Retina (tissue), 1 donor: ENCODE measurements around the gene SYP.
"Not testable (repeated sequence)": the region's sequence is repeated elsewhere in the genome, so short reads cannot be mapped to it uniquely, and the experiment has no call there.

Experiments used
- DNase-seq: peaks from one replicate; pipeline ENCODE4 v3.0.0-alpha.2; 2016

The SYP gene

DNA sequence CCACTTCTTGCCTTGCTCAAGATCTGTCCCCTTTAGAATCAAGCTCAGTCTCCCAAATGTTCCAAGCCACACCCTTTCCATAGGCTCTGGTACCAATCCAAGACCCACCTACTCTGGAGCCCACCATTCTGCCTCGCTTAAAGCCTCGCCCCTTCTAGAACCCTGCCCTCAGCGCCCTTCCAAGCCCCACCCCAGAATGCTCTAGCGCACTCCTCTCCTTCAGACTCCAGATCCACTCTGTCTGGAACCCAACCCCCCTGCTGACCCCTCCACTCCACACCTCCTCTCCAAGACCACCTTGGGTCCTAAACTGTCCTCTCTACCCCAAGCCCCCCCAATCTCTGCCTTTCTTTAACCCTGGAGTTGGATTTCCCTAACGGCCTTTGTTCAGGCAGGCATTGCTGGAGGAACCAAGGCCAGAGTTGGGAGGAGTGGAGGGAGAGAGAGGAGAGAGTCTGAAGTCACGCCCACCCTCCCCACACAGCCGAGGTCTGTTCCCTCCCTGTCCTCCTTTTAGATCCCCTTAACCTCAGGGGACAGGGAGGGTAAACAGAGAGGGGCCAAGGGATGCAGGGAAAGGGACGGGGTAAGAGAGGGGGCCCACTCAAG is 11.4 kb downstream of the SYP start:
- no peak for DNase-seq

- no peak for DNase-seq
Observed at GRCh38 chrX:49187526-49187925, 12.5 kb downstream of the SYP start.

- no peak for DNase-seq
Observed at GRCh38 chrX:49187028-49187394, 13.0 kb downstream of the SYP start.

DNA sequence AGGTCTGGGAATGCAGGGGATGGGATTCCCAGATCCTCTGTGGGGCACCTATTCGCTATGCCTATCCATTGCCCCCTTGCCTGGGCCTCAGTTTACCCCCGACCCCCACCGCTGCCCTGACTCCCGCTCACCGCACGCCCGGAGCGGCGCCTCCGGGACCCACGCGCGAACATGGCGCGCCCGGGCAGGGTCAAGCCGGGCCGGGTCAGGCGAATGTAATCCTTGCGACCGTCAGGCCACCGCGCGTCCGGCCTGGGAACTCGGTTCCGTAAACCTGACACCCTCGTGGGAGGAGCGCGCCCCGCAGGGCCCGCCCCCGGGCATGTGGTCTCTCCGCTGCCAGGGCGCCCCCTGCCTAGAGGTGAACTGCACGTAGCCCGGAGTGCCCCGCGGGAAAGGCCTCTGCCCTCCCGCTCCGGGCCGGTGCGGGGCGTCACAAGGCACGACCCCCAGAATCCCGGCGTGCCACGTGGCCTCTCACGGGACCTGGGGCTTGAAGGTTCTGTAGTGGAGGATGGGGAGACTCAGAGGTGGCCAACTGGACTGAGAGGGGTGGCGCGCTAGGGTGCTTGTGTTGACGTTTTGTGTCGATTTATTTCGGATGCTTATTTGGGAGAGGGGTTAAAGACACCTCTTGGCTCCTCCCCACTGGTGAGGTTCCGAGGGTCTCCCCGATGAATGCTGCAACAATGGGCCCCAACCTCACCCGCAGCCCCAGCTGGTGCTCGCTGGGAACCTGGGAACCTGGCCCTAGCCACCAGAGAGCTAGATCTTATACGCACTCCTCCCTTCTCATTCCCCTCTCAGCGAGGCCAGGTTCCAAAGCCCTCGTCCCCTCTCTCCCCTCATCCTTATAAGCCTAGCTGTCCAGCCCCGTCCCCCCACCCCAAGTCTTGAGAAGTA is 13.6 kb downstream of the SYP start, which contains the start of gene PRICKLE3:
Gene PRICKLE3, minus strand, starts transcription at position 249 of the 903 bp plus-strand sequence. Its CDS starts 76 bp downstream, at position 173.
- DNase-seq: peak; percentile 64

- peak; percentile 78 for DNase-seq
Observed at GRCh38 chrX:49184294-49185281, 15.4 kb downstream of the SYP start.

- DNase-seq: no peak
Observed at GRCh38 chrX:49183701-49184281, 16.2 kb downstream of the SYP start.

DNA sequence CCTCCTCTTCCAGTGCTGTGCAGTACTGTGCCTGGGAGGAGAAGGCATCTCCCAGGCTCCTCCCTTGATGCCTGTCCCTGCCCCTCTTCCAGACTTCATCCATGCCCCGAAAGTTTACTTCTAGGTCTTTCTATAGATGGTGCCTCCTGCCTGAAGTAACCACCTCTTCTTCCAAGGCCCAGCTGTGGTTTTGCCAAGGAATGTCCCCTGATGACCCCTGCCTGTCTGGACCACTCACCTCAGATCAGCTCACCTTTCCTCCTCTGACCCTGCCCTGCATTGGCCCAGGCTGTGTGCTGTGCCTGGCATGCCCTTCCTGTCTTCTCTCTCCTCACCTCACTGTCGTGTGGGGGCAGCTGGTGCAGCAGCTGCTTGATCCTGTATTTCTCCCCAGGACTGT is 20.6 kb downstream of the SYP start:
- DNase-seq: no peak

- DNase-seq: no peak
Observed at GRCh38 chrX:49178537-49178936, 21.5 kb downstream of the SYP start.

- DNase-seq: no peak
Observed at GRCh38 chrX:49177873-49178480, 22.0 kb downstream of the SYP start.

- no peak for DNase-seq
Observed at GRCh38 chrX:49177338-49177833, 22.6 kb downstream of the SYP start.

GRCh38 chrX:49176421-49177326 is 23.3 kb downstream of the SYP start:
- DNase-seq: no peak

DNA sequence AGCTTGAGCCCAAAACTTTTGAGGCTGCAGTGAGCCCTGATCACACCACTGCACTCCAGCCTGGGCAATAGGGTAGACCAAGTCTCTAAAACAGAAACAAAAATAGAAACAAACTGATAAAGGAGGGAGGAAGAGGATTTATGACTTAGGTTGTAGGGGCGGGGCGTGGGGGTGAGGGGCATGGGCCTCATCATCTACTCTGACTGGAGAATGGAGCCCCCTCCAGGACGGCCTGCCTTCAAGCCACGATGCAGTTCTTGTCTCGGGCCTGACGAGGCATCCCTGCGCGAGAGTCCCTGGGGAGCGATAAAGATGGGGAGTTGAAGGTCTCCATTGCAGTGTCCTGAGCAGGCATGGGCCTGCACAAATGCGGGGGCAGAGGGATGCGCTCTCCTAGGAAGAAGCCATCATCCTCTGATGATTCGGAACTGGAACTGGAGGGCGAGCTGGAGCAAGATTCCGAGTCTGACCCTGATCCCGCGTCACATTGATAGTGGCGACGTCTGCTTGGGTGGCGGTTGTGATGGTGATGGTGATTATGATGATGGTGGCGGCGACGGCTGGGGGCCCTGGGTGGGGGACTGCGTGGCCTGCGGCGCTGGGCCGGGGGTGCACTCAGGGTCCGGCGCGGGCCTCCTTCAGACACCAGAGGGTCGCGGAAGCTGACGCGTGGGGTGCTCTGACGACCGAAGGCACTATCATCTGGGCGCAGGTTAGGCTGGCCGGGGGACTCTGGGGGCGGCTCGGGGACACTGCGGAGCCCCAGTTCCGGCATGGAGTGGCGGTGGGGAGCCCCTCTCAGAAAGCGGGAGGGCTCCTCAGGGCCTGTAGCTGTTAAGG is 24.3 kb downstream of the SYP start:
- DNase-seq: no peak

GRCh38 chrX:49174723-49175122 is 25.3 kb downstream of the SYP start:
- DNase-seq: no peak

DNA sequence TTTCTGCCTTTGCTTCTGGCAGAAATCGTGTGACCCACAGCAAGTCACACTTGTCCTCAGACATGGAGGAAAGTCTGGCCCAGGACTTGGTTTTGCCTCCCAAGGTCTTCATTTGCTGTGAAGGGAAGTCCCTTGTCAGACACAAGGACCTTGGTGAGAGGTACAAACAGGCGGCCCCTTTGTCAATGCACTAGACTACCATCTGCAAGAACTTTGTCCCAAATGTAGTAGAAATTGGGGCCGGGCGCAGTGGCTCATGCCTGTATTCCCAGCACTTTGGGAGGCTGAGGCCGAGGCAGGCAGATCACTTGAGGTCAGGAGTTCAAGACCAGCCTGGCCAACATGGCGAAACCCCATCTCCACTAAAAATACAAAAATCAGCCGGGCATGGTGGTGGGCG is 26.4 kb downstream of the SYP start:
- not testable (repeated sequence) for DNase-seq

GRCh38 chrX:49172280-49172780 is 27.7 kb downstream of the SYP start:
- no peak for DNase-seq

DNA sequence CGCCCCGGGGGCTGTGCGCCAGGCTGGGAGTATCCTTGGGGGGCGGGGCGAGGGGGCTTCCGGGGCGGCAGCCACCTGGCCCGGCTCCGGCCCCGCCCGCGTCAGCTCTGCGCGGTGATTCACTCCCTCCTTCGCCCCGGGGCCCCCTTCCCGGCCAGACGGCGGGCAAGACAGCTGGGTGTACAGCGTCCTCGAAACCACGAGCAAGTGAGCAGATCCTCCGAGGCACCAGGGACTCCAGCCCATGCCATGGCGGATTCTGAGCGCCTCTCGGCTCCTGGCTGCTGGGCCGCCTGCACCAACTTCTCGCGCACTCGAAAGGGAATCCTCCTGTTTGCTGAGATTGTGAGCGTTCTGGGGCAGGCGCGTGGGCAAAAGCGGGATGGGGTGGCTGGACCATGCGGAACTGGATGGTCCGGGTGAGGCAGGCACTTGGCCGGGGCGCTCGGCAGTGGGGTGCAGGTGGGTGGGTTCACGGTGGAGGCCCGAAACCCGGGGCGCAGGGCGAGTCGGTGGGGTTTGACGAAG is 28.2 kb downstream of the SYP start, which contains the start of gene PLP2:
Gene PLP2, plus strand, starts transcription at position 147 of the 528 bp plus-strand sequence. Its CDS starts 103 bp downstream, at position 250.
- DNase-seq: peak; percentile 48

DNA sequence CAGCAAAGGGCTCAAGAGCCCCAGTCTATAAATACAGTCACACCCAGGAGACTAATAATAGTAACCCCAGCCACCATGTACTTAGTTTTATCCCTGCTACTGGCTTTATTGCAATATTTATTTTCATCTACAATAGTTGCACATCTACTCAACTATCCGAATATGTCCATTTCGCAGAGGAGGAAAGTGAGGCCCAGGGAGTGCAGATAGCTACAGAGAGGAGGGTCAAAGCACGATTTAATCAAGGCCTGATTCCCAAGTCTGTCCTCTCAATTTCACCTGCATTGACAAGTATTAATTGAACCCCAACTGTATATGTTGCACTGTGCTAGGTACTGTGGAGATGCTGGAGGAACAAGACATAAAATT is 32.3 kb downstream of the SYP start:
- no peak for DNase-seq

GRCh38 chrX:49166914-49167739 is 32.9 kb downstream of the SYP start:
- peak; percentile 67 for DNase-seq
